Measurements from ENCODE around the gene CHORDC1. TPM values are rescaled to one million over a fixed set of nuclear protein-coding genes. Genes with fewer than 3 reads are reported as not detected.

Gene CHORDC1
- total RNA-seq, 2 donors from 2014 or later = 46.4 to 101 TPM

- Histone ChIP-seq H3K27ac (no peak overlapping the region), H3K36me3 (no peaks in the 10 kb centered on the region), H3K4me3 (no peak overlapping the region), H3K27me3 (replicated peaks; ENCODE audit: insufficient read depth) (no peaks in the 10 kb centered on the region), H3K4me1 (ENCODE audit: control insufficient read depth in 1 of 2, low read depth in 2 of 2) (peaks cover 5 to 11% of the 10 kb centered on the region in 2 donors), H3K9me3 (no peaks in the 10 kb centered on the region)
- ATAC-seq (ENCODE audit: insufficient number of reproducible peaks, low FRiP score, low read depth) = no peak
- no peak for DNase-seq (ENCODE audit: low spot score)
- TF ChIP-seq CTCF (IDR thresholded peaks at IDR 0.05) = no peak
These were observed 5.2 kb upstream of the CHORDC1 start for GRCh38 chr11:90228056-90228455.

- H3K4me1 ChIP-seq (ENCODE audit: control insufficient read depth in 1 of 2, low read depth in 2 of 2) = peaks cover 15 to 42% of the 10 kb centered on the region in 2 donors
- DNase-seq (ENCODE audit: low spot score) = no peak
- peak overlapping the region; percentile 90 for H3K27ac ChIP-seq
- no peak for TF ChIP-seq CTCF (IDR thresholded peaks at IDR 0.05)
- no peaks in the 10 kb centered on the region for H3K36me3 ChIP-seq
- no peak for ATAC-seq (ENCODE audit: insufficient number of reproducible peaks, low FRiP score, low read depth)
- no peaks in the 10 kb centered on the region for H3K27me3 ChIP-seq (replicated peaks; ENCODE audit: insufficient read depth)
- no peaks in the 10 kb centered on the region for H3K9me3 ChIP-seq
- H3K4me3 ChIP-seq = peak overlapping the region; percentile 77
These were observed 368 bp upstream of the CHORDC1 start for GRCh38 chr11:90223248-90223585.

- H3K9me3 ChIP-seq = no peaks in the 10 kb centered on the region
- peak overlapping the region; percentile 90 for H3K27ac ChIP-seq
- peak; percentile 26 for ATAC-seq (ENCODE audit: insufficient number of reproducible peaks, low FRiP score, low read depth)
- no peaks in the 10 kb centered on the region for H3K36me3 ChIP-seq
- no peak for DNase-seq (ENCODE audit: low spot score)
- no peak for TF ChIP-seq CTCF (IDR thresholded peaks at IDR 0.05)
- no peaks in the 10 kb centered on the region for H3K27me3 ChIP-seq (replicated peaks; ENCODE audit: insufficient read depth)
- peak overlapping the region; percentile 77 for H3K4me3 ChIP-seq
- H3K4me1 ChIP-seq (ENCODE audit: control insufficient read depth in 1 of 2, low read depth in 2 of 2) = peaks cover 21 to 50% of the 10 kb centered on the region in 2 donors
These were observed 918 bp downstream of the CHORDC1 start for GRCh38 chr11:90221803-90222458.

- H3K36me3 ChIP-seq = no peaks in the 10 kb centered on the region
- peak overlapping the region; percentile 77 for H3K4me3 ChIP-seq
- H3K27me3 ChIP-seq (replicated peaks; ENCODE audit: insufficient read depth) = no peaks in the 10 kb centered on the region
- TF ChIP-seq CTCF (IDR thresholded peaks at IDR 0.05) = no peak
- peaks cover 23 to 50% of the 10 kb centered on the region in 2 donors for H3K4me1 ChIP-seq (ENCODE audit: control insufficient read depth in 1 of 2, low read depth in 2 of 2)
- no peaks in the 10 kb centered on the region for H3K9me3 ChIP-seq
- ATAC-seq (ENCODE audit: insufficient number of reproducible peaks, low FRiP score, low read depth) = no peak
- no peak for DNase-seq (ENCODE audit: low spot score)
- H3K27ac ChIP-seq = no peak overlapping the region
These were observed 2.5 kb downstream of the CHORDC1 start for GRCh38 chr11:90220391-90220790.

GRCh38 chr11:90219438-90219837, 3.4 kb downstream of the CHORDC1 start:
- Histone ChIP-seq H3K27me3 (replicated peaks; ENCODE audit: insufficient read depth) (no peaks in the 10 kb centered on the region), H3K4me3 (no peak overlapping the region), H3K27ac (no peak overlapping the region), H3K36me3 (no peaks in the 10 kb centered on the region), H3K4me1 (ENCODE audit: control insufficient read depth in 1 of 2, low read depth in 2 of 2) (peaks cover 23 to 50% of the 10 kb centered on the region in 2 donors), H3K9me3 (no peaks in the 10 kb centered on the region)
- no peak for DNase-seq (ENCODE audit: low spot score)
- no peak for TF ChIP-seq CTCF (IDR thresholded peaks at IDR 0.05)
- ATAC-seq (ENCODE audit: insufficient number of reproducible peaks, low FRiP score, low read depth) = no peak
